Upper lobe of left lung (tissue), 4 donors: Measurements from ENCODE around the gene SLC28A1.

Source experiments
- EP300 ChIP-seq, 4 donors: sonication (generic); formaldehyde crosslinking; IDR thresholded peaks; one replicate each; pipeline ENCODE4 v1.5.1; 2017; ENCODE audit warnings: antibody characterized with exemption in 4 of 4, control low read depth in 2 of 4
- POLR2A ChIP-seq, 4 donors: fragments of 450-650 bp; IDR thresholded peaks; one replicate each; pipeline ENCODE4 v1.5.1; 2016 to 2017; ENCODE audit warnings: antibody characterized with exemption in 4 of 4, mild to moderate bottlenecking in 2 of 4
- TF ChIP-seq, protein P1 (sequence below), 6 experiments: fragments of 450-650 bp in 4 of 6; fragments of 200-600 bp in 2 of 6; sonication (generic) in 2 of 6; IDR thresholded peaks; one replicate each; pipeline ENCODE4 v1.5.1; 2016 to 2019; ENCODE audit warnings: antibody characterized with exemption in 6 of 6

DNA sequence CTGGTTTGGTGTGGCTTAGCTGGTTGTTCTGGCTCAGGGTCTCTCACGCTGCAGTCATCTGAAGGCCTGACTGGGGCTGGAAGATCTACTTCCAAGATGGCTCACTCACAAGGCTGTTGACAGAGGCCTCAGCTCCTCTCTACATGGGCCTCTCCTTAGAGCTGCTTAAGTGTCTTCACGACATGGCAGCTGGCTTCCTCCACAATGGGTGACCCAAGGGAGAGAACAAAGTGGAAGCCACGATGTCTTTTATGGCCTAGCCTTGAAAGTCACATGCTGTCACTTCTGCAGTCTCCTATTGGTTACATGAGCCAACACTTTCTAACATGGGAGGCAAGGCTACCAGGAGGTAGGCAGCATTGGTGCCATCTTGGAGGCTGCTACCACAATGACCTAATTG, 83.8 kb downstream of the SLC28A1 start:
- TF ChIP-seq, protein P1, sequence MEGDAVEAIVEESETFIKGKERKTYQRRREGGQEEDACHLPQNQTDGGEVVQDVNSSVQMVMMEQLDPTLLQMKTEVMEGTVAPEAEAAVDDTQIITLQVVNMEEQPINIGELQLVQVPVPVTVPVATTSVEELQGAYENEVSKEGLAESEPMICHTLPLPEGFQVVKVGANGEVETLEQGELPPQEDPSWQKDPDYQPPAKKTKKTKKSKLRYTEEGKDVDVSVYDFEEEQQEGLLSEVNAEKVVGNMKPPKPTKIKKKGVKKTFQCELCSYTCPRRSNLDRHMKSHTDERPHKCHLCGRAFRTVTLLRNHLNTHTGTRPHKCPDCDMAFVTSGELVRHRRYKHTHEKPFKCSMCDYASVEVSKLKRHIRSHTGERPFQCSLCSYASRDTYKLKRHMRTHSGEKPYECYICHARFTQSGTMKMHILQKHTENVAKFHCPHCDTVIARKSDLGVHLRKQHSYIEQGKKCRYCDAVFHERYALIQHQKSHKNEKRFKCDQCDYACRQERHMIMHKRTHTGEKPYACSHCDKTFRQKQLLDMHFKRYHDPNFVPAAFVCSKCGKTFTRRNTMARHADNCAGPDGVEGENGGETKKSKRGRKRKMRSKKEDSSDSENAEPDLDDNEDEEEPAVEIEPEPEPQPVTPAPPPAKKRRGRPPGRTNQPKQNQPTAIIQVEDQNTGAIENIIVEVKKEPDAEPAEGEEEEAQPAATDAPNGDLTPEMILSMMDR (IDR thresholded peaks at IDR 0.05), result no peak
- TF ChIP-seq EP300 (IDR thresholded peaks at IDR 0.05) (no peak), POLR2A (IDR thresholded peaks at IDR 0.05) (no peak)
